Esophagus muscularis mucosa (tissue), 4 donors: Measurements from ENCODE around the gene VWA3A. TPM values are rescaled to one million over a fixed set of nuclear protein-coding genes. Genes with fewer than 3 reads are reported as not detected.
"Not testable (repeated sequence)": the region's sequence is repeated elsewhere in the genome, so short reads cannot be mapped to it uniquely, and the experiment has no call there.

Experiments used
- DNase-seq: peaks from one replicate; pipeline ENCODE4 v3.0.0-alpha.2; 2017; ENCODE audit errors: extremely low spot score
- H3K27ac ChIP-seq, 4 donors: fragments of 200-600 bp; sonication (generic); replicated peaks in 1 of 4; 1 replicate in 3 of 4; 2 replicates in 1 of 4; pipeline ENCODE4 v1.5.1; 2016 to 2019; ENCODE audit warnings: mild to moderate bottlenecking in 1 of 4
- H3K27me3 ChIP-seq, 4 donors: fragments of 200-600 bp; sonication (generic); one replicate each; pipeline versions ENCODE4 v1.5.1 to v1.6.0; 2016 to 2019
- H3K36me3 ChIP-seq, 4 donors: fragments of 200-600 bp; sonication (generic); one replicate each; pipeline ENCODE4 v1.5.1; 2016 to 2019
- H3K4me1 ChIP-seq, 4 donors: fragments of 200-600 bp; sonication (generic); one replicate each; pipeline ENCODE4 v1.5.1; 2016 to 2019
- H3K4me3 ChIP-seq, 4 donors: fragments of 200-600 bp; sonication (generic); 1 replicate in 2 of 4; 2 replicates in 2 of 4; pipeline ENCODE4 v1.5.1; 2016 to 2019; ENCODE audit warnings: mild to moderate bottlenecking in 4 of 4, moderate library complexity in 1 of 4
- H3K9me3 ChIP-seq, 4 donors: fragments of 200-600 bp; sonication (generic); 1 replicate in 3 of 4; 2 replicates in 1 of 4; pipeline ENCODE4 v1.5.1; 2016 to 2019
- CTCF ChIP-seq, 3 experiments: fragments of 200-600 bp in 2 of 3; fragments of 450-650 bp in 1 of 3; sonication (generic) in 2 of 3; IDR thresholded peaks; one replicate each; pipeline ENCODE4 v1.5.1; 2017 to 2019; ENCODE audit warnings: antibody characterized with exemption in 3 of 3, mild to moderate bottlenecking in 2 of 3, moderate library complexity in 1 of 3
- EP300 ChIP-seq: sonication (generic); formaldehyde crosslinking; IDR thresholded peaks from one replicate; pipeline ENCODE4 v1.6.1; 2017; ENCODE audit warnings: antibody characterized with exemption
- POLR2A ChIP-seq: fragments of 450-650 bp; IDR thresholded peaks from one replicate; pipeline ENCODE4 v1.6.1; 2017; ENCODE audit warnings: antibody characterized with exemption, moderate library complexity, mild to moderate bottlenecking, low read depth
- POLR2AphosphoS5 ChIP-seq, 2 donors: sonication (generic); formaldehyde crosslinking; IDR thresholded peaks; one replicate each; pipeline ENCODE4 v1.6.1; 2017; ENCODE audit warnings: antibody characterized with exemption in 2 of 2
- WGBS: methylation state at CpG from one replicate; pipeline ENCODE4 v1.1.5; 2018; 5-methylcytosine and 5-hydroxymethylcytosine counted together
- intact Hi-C: fragments of 100-400 bp; cut with DNase I; formaldehyde crosslinking; loops from one replicate; pipeline ENCODE4 v1.15.1; 2023
- total RNA-seq, 4 donors: library from RNA; depleted of rRNA; stranded (reverse); fragments of >200 nt; gene quantifications; one replicate each; pipeline versions ENCODE4 v1.1.0 to v1.2.1, GENCODE V29; 2016

The VWA3A gene
- total RNA-seq, 4 donors from 2014 or later = 0.06 to 0.42 (median 0.17) TPM; not detected in 1

- no peaks in the 10 kb centered on the region for H3K9me3 ChIP-seq
- no peaks in the 10 kb centered on the region for H3K36me3 ChIP-seq
- peaks cover 0 to 16% (median 0%) of the 10 kb centered on the region in 4 donors for H3K27me3 ChIP-seq
- intact Hi-C loops = no loop called here
- DNase-seq = no peak
- H3K4me3 ChIP-seq = no peak overlapping the region
- no peak for TF ChIP-seq CTCF (IDR thresholded peaks at IDR 0.05)
- TF ChIP-seq POLR2A = no peak
- no peak for TF ChIP-seq EP300
- no peak for TF ChIP-seq POLR2AphosphoS5 (IDR thresholded peaks at IDR 0.05)
- 91% methylated on average over 6 of the region's 6 CpGs for WGBS
- no peaks in the 10 kb centered on the region for H3K4me1 ChIP-seq
- H3K27ac ChIP-seq = no peak overlapping the region
Observed at GRCh38 chr16:22144520-22144919, 52.2 kb downstream of the VWA3A start.

DNA sequence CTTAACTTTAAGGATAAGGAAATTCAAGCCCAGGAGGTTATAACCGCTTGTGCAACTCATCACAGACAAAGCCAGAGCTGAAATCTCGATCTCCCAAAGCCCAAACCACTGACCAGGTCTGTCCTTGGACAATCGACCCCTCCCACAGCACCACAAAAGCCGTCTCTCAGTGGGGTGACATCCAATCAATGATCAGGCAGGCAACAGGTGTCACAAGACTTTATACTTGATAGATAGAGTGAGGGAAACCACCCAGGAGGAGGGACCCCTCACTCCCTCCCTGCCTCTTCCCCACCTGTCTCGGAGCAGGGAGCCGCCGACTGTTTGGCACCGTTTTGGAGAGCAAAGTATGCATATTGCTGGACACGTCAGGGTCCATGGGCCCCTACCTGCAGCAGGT, 55.5 kb downstream of the VWA3A start:
- Histone ChIP-seq H3K27ac (no peak overlapping the region), H3K9me3 (no peaks in the 10 kb centered on the region), H3K27me3 (peaks cover 0 to 16% (median 0%) of the 10 kb centered on the region in 4 donors), H3K4me3 (no peak overlapping the region), H3K4me1 (no peaks in the 10 kb centered on the region), H3K36me3 (no peaks in the 10 kb centered on the region)
- WGBS = 57% methylated on average over 6 of the region's 9 CpGs
- TF ChIP-seq POLR2A (no peak), CTCF (IDR thresholded peaks at IDR 0.05) (no peak), EP300 (no peak), POLR2AphosphoS5 (IDR thresholded peaks at IDR 0.05) (no peak)
- DNase-seq = no peak
- intact Hi-C loops = no loop called here

GRCh38 chr16:22151246-22151998, 59.1 kb downstream of the VWA3A start:
- no peaks in the 10 kb centered on the region for H3K36me3 ChIP-seq
- no peaks in the 10 kb centered on the region for H3K9me3 ChIP-seq
- no peak for DNase-seq
- 80% methylated on average over 7 of the region's 7 CpGs for WGBS
- no peak overlapping the region for H3K4me3 ChIP-seq
- intact Hi-C loops = no loop called here
- H3K27me3 ChIP-seq = peaks cover 0 to 1% (median 0%) of the 10 kb centered on the region in 4 donors
- TF ChIP-seq POLR2A (no peak), EP300 (no peak), CTCF (IDR thresholded peaks at IDR 0.05) (no peak), POLR2AphosphoS5 (IDR thresholded peaks at IDR 0.05) (no peak)
- H3K27ac ChIP-seq = no peak overlapping the region
- no peaks in the 10 kb centered on the region for H3K4me1 ChIP-seq

- TF ChIP-seq CTCF (IDR thresholded peaks at IDR 0.05) (no peak), EP300 (no peak), POLR2AphosphoS5 (IDR thresholded peaks at IDR 0.05) (no peak), POLR2A (no peak)
- Histone ChIP-seq H3K4me3 (no peak overlapping the region), H3K36me3 (no peaks in the 10 kb centered on the region), H3K9me3 (no peaks in the 10 kb centered on the region), H3K27me3 (no peaks in the 10 kb centered on the region), H3K27ac (no peak overlapping the region), H3K4me1 (no peaks in the 10 kb centered on the region)
- WGBS = 90% methylated on average over 10 of the region's 11 CpGs
- no peak for DNase-seq
- intact Hi-C loops = no loop called here
Observed at GRCh38 chr16:22152316-22152715, 60.0 kb downstream of the VWA3A start.

DNA sequence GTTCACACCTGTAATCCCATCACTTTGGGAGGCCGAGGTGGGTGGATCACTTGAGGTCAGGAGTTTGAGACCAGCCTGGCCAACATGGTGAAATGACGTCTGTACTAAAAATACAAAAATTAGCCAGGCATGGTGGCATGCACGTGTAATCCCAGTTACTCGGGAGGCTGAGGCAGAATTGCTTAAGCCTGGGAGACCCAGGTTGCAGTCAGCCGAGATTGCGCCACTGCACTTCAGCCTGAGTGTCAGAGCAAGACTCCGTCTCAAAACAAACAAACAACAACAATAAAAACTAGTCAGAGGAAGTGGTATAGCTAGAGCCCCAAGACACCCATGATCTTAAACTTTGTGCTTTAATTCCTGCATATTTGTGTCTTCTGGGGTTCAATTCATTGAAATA, 60.7 kb downstream of the VWA3A start:
- H3K27me3 ChIP-seq, H3K36me3 ChIP-seq, intact Hi-C loops, H3K27ac ChIP-seq, H3K9me3 ChIP-seq, H3K4me3 ChIP-seq, DNase-seq, H3K4me1 ChIP-seq: not testable (repeated sequence)
- 81% methylated on average over 7 of the region's 7 CpGs for WGBS
